ENCODE measurements around the gene TEX22.

Gene TEX22

DNA sequence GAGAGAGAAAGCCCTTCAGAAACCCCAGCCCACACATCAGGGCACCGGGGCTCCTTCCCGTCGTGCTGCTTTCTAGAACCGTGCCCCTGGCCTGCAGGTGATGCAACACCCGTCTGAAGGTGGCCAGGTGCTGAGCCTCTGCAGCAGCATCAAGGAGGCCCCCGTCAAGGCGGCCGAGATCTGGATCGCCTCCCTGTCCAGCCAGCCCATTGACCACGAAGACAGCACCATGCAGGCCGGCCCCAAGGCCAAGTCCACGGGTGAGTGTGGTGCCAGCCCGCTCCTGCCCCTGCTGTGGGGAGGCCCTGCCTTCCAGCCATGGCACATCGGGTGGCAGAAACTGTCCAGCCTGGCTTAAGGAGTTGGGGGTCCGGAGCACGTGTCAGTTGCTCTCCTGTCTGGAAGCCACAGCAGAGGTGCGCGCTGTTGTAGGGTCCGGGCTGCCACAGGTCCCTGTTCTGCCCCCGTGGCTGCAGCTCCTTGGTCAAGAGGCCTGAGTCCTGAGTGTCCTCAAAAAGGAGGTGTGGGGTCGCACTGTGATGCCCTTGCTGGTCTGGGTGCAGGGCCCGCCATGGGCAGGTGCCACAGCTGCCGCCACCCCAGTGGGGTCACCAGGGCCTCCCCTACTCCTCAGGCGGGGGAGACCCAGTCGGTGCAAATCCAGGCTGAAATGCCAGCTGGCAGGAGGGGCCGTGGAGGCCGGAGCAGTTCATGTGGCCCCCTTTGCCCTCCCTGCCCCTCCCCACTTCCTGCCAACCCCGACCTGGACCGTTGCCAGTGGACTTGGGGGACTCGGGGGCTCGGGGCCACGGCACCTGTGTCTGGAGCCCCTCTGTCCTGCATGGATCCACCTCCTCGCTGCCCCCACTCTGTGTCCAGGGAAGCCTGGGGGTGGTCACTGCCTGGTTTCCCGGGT lies 31.0 kb upstream of the TEX22 start:
- no peak for DNase-seq

GRCh38 chr14:105368032-105368417 lies 30.3 kb upstream of the TEX22 start:
- no peak for DNase-seq

GRCh38 chr14:105368426-105368825 lies 29.9 kb upstream of the TEX22 start:
- no peak for DNase-seq

- DNase-seq, result no peak
Observed at GRCh38 chr14:105368910-105369652, 29.3 kb upstream of the TEX22 start.

- no peak for DNase-seq
Observed at GRCh38 chr14:105369653-105370040, 28.7 kb upstream of the TEX22 start.

DNA sequence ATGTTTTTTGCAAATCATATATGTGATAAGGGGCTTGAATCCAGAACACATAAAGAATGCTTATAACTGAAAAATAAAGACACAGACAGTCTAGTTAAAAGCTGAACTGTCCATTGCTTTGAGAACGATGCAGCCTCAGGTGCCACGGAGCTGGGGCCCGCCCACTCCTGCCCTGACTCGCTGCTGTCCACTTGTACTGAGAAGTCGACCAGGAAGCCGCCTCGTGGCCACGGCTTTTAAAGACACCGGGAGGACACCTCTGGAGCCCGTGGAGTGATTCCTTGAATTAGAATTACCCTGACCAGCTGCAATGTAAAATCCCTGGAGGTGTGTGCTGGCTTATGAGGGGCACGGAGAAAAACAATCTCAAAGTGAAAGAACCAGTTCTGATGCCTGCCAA lies 23.9 kb upstream of the TEX22 start:
- no peak for DNase-seq

DNA sequence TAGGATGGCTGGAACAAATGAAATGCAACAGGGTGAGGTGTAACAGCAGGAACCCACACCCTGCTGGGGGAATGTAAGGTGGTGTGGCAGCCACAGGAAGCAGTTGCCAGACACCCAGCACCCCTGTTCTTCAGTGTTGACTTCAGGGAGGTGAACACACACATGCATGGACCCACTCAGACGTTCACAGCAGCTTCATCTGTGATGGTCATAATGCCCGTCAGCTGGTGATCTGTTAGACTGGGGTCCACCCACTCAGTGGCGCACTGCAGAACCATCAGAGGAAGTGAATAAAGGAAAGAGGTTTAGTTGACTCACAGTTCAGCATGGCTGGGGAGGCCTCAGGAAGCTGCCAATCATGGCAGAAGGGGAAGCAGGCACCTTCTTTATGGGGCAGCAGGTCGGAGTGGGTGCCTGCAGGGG lies 22.7 kb upstream of the TEX22 start:
- DNase-seq, result no peak

DNA sequence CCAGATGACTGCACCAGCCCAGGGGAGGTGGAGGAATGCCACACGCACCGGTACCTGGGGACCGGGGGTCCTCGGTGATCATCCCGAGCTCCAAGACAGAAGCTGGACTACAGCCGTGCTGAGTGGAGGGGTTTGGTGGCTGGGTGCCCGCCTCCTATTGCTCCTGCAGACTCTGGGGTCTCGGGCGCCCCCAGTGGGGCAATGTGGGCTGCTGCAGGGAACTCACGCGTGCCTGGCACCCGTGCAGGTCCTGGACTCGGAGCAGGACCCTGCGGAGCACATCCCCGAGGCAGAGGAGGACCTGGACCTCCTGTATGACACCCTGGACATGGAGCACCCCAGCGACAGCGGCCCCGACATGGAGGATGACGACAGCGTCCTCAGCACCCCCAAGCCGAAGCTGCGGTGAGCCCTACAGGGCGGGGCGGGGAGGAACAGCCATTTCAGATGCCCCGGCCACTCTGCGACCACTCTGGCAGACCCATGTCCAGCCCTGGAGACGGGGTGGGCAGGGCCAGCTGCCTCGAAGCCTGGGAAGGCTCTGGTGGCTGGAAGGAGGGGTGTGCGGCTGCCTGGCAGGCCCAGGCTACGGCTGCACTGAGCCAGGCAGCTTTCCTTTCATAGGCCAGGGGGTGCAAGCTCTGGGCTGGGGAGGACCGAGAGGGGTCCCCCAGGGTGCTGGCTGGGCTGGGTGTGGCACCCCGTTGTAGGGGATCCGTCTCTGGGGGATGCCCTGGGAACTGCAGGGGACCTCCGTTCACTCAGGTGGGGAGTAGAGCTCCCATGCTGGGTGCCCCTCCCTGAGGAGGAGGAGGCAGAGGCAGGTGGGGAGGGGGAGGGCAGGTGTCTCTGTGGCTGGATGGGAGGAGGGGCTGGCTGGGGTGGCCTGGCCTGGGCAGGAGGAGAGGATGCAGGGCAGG lies 21.6 kb upstream of the TEX22 start:
- no peak for DNase-seq

GRCh38 chr14:105377555-105378182 lies 20.7 kb upstream of the TEX22 start:
- no peak for DNase-seq

DNA sequence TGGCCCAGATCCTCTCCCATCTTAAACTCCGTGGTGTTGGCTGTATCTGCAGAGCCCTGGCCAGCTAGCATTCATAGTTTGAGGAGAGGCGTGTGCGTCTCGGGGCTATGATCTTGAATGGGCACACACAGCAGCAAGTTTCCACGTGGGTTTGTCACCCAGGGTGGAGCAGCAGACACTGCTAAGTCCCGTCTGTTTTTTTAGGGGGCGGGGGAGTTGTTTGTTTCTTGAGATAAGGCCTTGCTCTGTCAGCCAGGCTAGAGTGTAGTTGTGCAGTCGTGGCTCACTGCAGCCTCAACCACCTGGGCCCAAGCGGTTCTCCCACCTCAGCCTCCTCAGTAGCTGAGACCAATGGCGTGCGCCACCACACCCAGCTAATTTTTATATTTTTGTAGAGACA lies 20.1 kb upstream of the TEX22 start:
- no peak for DNase-seq

DNA sequence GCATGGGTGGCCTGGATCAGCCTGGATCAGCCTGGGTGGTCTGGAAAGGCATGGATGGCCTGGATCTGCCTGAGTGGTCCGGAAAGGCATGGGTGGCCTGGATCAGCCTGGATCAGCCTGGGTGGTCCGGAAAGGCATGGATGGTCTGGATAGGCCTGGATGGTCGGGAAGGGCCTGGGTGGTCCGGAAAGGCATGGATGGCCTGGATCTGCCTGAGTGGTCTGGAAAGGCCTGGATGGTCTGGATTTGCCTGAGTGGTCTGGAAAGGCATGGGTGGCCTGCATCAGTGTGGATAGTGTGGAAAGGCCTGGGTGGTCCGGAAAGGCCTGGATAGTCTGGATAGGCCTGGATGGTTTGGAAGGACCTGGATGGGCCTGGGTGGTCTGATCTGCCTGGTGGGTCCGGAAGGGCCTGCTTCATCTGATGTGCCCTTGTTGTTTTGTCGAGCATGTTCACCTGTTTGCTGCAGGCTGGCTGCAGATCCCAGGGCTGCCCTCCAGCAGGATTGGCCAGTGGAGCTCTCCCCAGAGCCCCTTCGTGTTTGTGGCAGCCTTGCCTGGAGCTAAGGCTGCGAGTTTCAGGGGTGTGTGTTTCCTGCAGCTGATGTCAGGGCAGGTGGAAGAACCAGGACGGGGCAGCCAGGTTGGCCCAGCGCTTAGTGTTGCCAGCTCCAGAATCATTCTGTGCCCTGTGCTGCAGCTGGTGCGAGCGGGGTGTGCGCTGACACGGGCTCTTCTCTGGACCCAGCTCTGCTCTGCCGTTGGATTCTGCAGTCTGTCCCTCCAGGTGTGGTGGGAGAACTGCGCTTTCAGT lies 19.3 kb upstream of the TEX22 start:
- DNase-seq, result no peak

- DNase-seq, result no peak
Observed at GRCh38 chr14:105379946-105380345, 18.4 kb upstream of the TEX22 start.

GRCh38 chr14:105380756-105381155 lies 17.6 kb upstream of the TEX22 start:
- no peak for DNase-seq

- DNase-seq, result no peak
Observed at GRCh38 chr14:105381446-105382342, 16.6 kb upstream of the TEX22 start.

GRCh38 chr14:105382343-105383082 lies 15.8 kb upstream of the TEX22 start:
- no peak for DNase-seq

DNA sequence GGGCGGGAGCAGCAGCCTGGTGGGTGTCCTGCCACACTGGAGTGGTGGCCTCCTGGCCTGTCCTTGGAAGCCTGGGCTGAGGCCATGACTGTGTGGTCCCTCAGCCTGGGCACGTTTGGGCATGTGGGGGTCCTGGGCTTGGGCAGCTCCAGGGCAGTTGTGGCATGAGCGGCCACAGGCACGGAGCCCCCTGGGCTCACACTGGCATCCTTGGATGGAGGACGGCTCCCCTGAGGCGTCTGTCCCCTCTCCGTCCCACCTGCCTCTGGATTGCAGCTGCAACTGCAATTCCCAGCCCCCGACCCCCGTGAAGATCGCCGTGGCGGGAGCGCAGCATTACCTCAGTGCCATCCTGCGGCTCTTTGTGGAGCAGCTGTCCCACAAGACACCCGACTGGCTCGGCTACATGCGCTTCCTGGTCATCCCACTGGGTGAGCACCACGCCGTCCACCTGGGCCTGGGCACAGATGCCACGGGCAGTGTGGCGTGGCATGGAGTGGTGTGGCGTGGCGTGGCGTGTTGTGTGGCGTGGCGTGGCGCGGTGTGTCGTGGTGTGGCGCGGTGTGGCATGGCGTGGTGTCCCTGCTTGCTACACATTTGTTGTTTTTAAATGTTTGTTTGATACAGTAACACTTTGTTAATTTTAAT lies 15.1 kb upstream of the TEX22 start:
- no peak for DNase-seq

DNA sequence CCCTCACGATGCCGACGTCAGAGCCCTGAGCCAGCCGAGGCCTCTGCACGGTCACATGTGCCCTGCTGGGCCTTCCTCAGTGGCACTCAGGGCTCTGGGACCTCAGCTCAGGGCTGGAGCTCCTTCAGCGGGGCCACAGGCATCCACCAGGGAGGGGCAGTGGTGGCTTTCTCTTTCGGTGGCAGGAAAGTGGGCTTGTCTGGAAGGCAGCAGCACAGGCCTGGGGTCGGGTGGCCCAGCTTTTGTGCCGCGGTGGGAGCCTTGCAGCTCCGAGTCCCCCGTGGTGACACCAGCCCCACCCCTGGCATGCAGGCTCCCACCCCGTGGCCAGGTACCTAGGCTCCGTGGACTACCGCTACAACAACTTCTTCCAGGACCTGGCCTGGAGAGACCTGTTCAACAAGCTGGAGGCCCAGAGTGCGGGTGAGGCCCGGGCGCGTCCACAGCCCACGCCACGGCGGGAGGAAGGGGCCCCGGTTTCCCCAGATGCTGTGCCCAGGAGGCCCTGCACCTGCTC lies 14.2 kb upstream of the TEX22 start:
- no peak for DNase-seq

DNA sequence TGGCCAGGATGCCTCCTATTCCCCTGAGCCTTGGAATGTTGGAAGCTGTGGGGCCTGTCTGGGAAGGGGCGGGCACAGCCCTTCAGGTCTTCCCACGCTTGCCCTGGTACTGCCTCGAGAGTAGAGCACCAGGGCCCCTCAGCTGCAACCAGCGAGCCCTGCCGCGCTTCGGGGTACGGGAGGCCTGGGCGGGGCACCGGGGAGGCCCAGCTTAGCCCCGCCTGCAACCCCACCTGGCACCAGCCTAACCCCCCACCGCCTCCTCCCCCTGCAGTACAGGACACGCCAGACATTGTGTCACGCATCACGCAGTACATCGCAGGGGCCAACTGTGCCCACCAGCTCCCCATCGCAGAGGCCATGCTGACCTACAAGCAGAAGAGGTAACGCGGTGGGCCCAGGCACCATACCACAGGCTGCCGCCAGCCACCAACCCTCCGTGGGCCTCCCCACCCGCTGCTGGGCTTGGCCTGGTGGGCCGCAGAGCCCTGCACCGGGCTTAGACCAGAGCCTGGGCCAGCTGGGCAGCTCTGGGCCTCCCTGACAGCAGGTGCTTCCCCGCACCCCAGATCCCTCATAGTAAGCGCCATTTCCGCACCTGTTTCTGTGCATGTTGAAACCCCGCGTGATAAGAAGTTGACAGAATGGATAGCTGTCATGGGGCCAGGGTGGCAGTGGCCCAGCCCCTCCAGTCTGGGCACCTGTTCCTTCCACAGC lies 13.6 kb upstream of the TEX22 start:
- no peak for DNase-seq

GRCh38 chr14:105385322-105385637 lies 13.1 kb upstream of the TEX22 start:
- DNase-seq, result no peak
